Stomach (tissue), 4 donors: ENCODE results near the gene UBAP2.

ENCODE experiments used
- EP300 ChIP-seq: sonication (generic); formaldehyde crosslinking; IDR thresholded peaks from one replicate; pipeline ENCODE4 v1.6.1; 2017; ENCODE audit warnings: antibody characterized with exemption
- POLR2A ChIP-seq, 4 donors: fragments of 450-650 bp; IDR thresholded peaks; one replicate each; pipeline ENCODE4 v1.6.1; 2016; ENCODE audit warnings: antibody characterized with exemption in 4 of 4, control low read depth in 2 of 4, mild to moderate bottlenecking in 1 of 4, moderate library complexity in 1 of 4
- POLR2AphosphoS5 ChIP-seq, 3 donors: sonication (generic); formaldehyde crosslinking; IDR thresholded peaks; one replicate each; pipeline ENCODE4 v1.6.1; 2016; ENCODE audit warnings: antibody characterized with exemption in 3 of 3
- TF ChIP-seq, protein P1 (sequence below), 7 experiments: fragments of 450-650 bp in 4 of 7; fragments of 200-600 bp in 3 of 7; sonication (generic) in 3 of 7; IDR thresholded peaks; one replicate each; pipeline ENCODE4 v1.5.1; 2016 to 2019; ENCODE audit warnings: antibody characterized with exemption in 7 of 7, control low read depth in 2 of 7, mild to moderate bottlenecking in 1 of 7

DNA sequence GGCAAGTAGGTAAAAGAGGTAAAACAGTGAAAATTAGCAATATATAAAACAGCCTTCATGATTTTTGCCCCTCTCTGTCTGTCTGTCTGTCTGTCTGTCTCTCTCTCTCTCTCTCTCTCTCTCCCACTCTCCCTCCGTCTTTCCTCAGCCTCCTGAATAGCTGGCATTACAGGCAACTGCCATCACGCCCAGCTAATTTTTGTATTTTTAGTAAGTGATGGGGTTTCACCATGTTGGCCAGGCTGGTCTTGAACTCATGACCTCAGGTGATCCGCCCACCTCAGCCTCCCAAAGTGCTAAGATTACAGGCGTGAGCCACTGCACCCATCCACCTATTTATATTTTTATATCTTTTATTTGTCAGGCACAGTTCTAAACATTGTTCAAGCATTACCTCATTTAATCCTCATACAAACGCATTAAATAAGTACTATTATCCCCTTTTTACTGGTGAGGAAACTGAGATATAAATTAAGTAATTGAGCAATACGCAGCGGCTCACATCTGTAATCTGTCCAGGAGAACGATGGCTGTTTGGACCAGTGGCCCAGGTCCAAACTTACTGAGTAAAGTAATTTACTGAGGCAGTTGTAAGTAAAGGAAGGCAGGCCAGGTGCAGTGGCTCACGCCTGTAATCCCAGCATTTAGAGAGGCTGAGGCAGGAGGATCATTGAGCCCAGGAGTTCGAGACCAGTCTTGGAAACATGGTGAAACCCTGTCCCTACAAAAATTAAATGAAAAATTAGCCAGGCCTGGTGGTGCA is 170.8 kb downstream of the UBAP2 start:
- TF ChIP-seq, protein P1, sequence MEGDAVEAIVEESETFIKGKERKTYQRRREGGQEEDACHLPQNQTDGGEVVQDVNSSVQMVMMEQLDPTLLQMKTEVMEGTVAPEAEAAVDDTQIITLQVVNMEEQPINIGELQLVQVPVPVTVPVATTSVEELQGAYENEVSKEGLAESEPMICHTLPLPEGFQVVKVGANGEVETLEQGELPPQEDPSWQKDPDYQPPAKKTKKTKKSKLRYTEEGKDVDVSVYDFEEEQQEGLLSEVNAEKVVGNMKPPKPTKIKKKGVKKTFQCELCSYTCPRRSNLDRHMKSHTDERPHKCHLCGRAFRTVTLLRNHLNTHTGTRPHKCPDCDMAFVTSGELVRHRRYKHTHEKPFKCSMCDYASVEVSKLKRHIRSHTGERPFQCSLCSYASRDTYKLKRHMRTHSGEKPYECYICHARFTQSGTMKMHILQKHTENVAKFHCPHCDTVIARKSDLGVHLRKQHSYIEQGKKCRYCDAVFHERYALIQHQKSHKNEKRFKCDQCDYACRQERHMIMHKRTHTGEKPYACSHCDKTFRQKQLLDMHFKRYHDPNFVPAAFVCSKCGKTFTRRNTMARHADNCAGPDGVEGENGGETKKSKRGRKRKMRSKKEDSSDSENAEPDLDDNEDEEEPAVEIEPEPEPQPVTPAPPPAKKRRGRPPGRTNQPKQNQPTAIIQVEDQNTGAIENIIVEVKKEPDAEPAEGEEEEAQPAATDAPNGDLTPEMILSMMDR (IDR thresholded peaks at IDR 0.05), result no peak
- TF ChIP-seq POLR2A (IDR thresholded peaks at IDR 0.05), result no peak
- TF ChIP-seq EP300, result no peak
- TF ChIP-seq POLR2AphosphoS5 (IDR thresholded peaks at IDR 0.05), result no peak
